ENCODE results near the gene RAP1B.

RAP1B gene

GRCh38 chr12:68686595-68687521, 76.2 kb downstream of the RAP1B start, which contains the start of gene NUP107:
Gene NUP107 (plus strand): TSS chr12:68686978. CDS start chr12:68687066, 88 bp downstream.
- ChIA-PET POLR2A (ENCODE audit: low non-redundant PET) (no interaction called here), CTCF (interaction anchor here (0.5 kb wide), 1 partner anchor 286 kb away, joined by 3 read pairs; no protein-coding TSS in a partner anchor)
- TF ChIP-seq CTCF (conservative IDR thresholded peaks at IDR 0.05; ENCODE audit: low read depth), result no peak
- DNase-seq (ENCODE audit: low spot score), result peak; percentile 99
- H3K27ac ChIP-seq, result peak within 1 kb of the TSS; percentile 75

- POLR2A ChIA-PET (ENCODE audit: low non-redundant PET), result no interaction called here
- no peak for TF ChIP-seq CTCF (conservative IDR thresholded peaks at IDR 0.05; ENCODE audit: low read depth)
- DNase-seq (ENCODE audit: low spot score), result no peak
- no peak overlapping the region for H3K27ac ChIP-seq
- CTCF ChIA-PET, result no interaction called here
Measured at GRCh38 chr12:68695454-68695853, 84.8 kb downstream of the RAP1B start.

- no peak overlapping the region for H3K27ac ChIP-seq
Measured at GRCh38 chr12:68699486-68699885, 88.8 kb downstream of the RAP1B start.

More at GRCh38 chr12:68699486-68699885, 88.8 kb downstream of the RAP1B start:
- ChIA-PET POLR2A (ENCODE audit: low non-redundant PET) (no interaction called here), CTCF (no interaction called here)
- no peak for DNase-seq (ENCODE audit: low spot score)
- TF ChIP-seq CTCF (conservative IDR thresholded peaks at IDR 0.05; ENCODE audit: low read depth), result no peak

Measured in RWPE1 (cell line).